ENCODE results near the gene PNMA8B. TPM values are rescaled to one million over a fixed set of nuclear protein-coding genes. Genes with fewer than 3 reads are reported as not detected.
"Not testable (repeated sequence)": the region's sequence is repeated elsewhere in the genome, so short reads cannot be mapped to it uniquely, and the experiment has no call there.

The PNMA8B gene
- total RNA-seq, 1 experiment from 2014 or later = not detected

DNA sequence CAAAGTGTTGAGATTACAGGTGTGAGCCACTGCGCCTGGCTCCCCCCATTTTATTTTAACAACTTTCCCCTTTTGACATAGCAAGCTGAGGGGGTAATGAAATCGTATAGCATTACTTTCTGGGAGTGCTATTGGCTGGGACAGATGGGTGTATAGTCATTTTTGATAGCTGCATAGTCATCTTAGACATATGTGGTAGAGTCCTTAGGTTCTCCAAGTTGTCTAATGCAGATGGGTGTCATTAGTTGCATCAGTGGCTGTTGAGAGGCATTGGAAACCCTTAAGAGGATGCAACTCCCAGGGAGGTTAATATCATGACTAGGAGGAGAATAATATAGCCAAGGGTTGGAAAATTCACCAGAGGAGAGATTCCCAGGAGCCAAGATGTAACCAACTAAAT is 28.6 kb upstream of the PNMA8B start:
- intact Hi-C loops (cut with micrococcal nuclease; ENCODE audit: unreplicated experiment) = no loop called here
- BruUV-seq (replicated peaks) = no TSS peak
- no peak overlapping the region for H3K27ac Mint-ChIP-seq (ENCODE audit: unreplicated experiment)
- no peak for DNase-seq
- H3K9me3 Mint-ChIP-seq (ENCODE audit: low read depth, unreplicated experiment) = no peaks in the 10 kb centered on the region
- H3K27me3 Mint-ChIP-seq (ENCODE audit: unreplicated experiment) = peaks cover 78% of the 10 kb centered on the region
- CTCF ChIA-PET = interaction anchor here (1.1 kb wide), 1 partner anchor 99 kb away, joined by 3 read pairs; no protein-coding TSS in a partner anchor
- peaks cover 8% of the 10 kb centered on the region for H3K36me3 Mint-ChIP-seq (ENCODE audit: insufficient read depth, unreplicated experiment)
- TF ChIP-seq, protein P1, sequence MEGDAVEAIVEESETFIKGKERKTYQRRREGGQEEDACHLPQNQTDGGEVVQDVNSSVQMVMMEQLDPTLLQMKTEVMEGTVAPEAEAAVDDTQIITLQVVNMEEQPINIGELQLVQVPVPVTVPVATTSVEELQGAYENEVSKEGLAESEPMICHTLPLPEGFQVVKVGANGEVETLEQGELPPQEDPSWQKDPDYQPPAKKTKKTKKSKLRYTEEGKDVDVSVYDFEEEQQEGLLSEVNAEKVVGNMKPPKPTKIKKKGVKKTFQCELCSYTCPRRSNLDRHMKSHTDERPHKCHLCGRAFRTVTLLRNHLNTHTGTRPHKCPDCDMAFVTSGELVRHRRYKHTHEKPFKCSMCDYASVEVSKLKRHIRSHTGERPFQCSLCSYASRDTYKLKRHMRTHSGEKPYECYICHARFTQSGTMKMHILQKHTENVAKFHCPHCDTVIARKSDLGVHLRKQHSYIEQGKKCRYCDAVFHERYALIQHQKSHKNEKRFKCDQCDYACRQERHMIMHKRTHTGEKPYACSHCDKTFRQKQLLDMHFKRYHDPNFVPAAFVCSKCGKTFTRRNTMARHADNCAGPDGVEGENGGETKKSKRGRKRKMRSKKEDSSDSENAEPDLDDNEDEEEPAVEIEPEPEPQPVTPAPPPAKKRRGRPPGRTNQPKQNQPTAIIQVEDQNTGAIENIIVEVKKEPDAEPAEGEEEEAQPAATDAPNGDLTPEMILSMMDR (IDR thresholded peaks at IDR 0.05; ENCODE audit: unreplicated experiment) = no peak
- H3K4me1 Mint-ChIP-seq (ENCODE audit: low read depth, unreplicated experiment) = no peaks in the 10 kb centered on the region
- no peak overlapping the region for H3K4me3 Mint-ChIP-seq (ENCODE audit: low read depth, unreplicated experiment)

DNA sequence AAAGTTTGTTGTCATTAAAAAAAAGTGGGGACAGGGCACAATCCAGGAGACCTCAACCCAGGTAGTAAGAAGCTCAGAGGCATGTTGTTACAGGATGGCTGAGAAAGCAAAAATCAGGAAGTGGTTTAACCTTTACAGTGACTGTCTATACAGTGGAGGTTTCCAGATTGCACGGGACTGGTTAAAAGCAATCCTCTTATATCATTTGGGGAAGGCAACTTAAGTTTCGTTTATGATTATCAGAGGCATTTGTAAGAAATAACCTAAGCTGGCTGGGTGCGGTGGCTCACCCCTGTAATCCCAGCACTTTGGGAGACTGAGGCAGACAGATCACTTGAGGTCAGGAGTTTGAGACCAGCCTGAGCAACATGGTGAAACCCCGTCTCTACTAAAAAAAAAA is 27.3 kb upstream of the PNMA8B start:
- not testable (repeated sequence) for H3K4me1 Mint-ChIP-seq (ENCODE audit: low read depth, unreplicated experiment)

DNA sequence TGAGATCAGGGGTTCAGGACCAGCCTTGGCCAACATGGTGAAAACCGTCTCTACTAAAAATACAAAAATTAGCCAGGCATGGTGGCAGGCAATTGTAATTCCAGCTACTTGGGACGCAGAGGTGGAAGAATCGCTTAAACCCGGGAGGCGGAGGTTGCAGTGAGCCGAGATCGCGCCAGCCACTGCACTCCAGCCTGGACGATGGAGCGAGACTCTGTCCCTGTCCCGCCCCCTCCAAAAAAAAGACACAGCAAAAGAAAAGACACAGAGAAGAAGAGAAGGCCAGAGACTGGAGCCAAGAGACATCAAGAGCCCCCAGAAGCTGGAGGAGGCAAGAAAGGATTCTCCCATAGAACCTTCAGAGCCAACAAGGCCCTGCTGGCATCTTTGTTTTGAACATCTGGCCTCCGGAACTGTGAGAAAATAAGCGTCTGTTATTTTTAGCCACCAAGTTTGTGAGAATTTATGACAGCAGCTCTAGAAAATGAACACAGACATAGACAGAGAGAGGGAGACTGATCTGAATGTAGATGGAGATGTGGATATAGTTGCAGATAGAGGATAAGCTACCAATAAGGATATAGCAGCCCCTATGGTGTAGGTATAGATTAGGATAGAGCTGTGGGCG is 25.7 kb upstream of the PNMA8B start:
- CTCF ChIA-PET = no interaction called here
- H3K4me3 Mint-ChIP-seq (ENCODE audit: low read depth, unreplicated experiment) = no peak overlapping the region
- H3K9me3 Mint-ChIP-seq (ENCODE audit: low read depth, unreplicated experiment) = no peaks in the 10 kb centered on the region
- TF ChIP-seq, protein P1 (IDR thresholded peaks at IDR 0.05; ENCODE audit: unreplicated experiment) = no peak
- no peaks in the 10 kb centered on the region for H3K4me1 Mint-ChIP-seq (ENCODE audit: low read depth, unreplicated experiment)
- intact Hi-C loops (cut with micrococcal nuclease; ENCODE audit: unreplicated experiment) = no loop called here
- DNase-seq = no peak
- no peaks in the 10 kb centered on the region for H3K36me3 Mint-ChIP-seq (ENCODE audit: insufficient read depth, unreplicated experiment)
- peaks cover 56% of the 10 kb centered on the region for H3K27me3 Mint-ChIP-seq (ENCODE audit: unreplicated experiment)
- BruUV-seq (replicated peaks) = no TSS peak
- no peak overlapping the region for H3K27ac Mint-ChIP-seq (ENCODE audit: unreplicated experiment)

More for the DNA sequence above, 27.3 kb upstream of the PNMA8B start:
- H3K36me3 Mint-ChIP-seq (ENCODE audit: insufficient read depth, unreplicated experiment); H3K27ac Mint-ChIP-seq (ENCODE audit: unreplicated experiment); intact Hi-C loops (cut with micrococcal nuclease; ENCODE audit: unreplicated experiment); H3K4me3 Mint-ChIP-seq (ENCODE audit: low read depth, unreplicated experiment); BruUV-seq (replicated peaks); H3K9me3 Mint-ChIP-seq (ENCODE audit: low read depth, unreplicated experiment); DNase-seq: not testable (repeated sequence)
- CTCF ChIA-PET = interaction anchor here (0.5 kb wide), 1 partner anchor 33 kb away, joined by 3 read pairs; no protein-coding TSS in a partner anchor
- peaks cover 65% of the 10 kb centered on the region for H3K27me3 Mint-ChIP-seq (ENCODE audit: unreplicated experiment)

DNA sequence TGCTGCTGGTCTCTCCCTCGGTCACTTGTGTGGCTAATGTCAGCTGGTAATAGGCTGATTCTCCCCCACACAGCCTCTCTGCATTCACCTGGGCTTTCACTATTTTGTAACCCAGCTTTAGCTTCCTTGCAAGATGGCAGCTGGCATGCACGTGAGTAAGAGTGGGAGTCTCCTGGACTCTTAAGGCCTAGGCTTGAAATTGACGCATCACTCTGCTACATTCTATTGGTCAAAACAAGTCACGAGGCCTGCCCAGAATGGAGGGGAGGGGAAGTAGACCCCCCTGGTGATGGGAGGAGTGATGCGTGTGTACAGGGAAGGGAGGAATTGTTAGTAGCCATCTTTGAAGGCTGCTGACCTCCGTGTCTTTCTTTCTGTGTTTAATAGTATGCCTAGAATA is 24.9 kb upstream of the PNMA8B start:
- CTCF ChIA-PET = no interaction called here
- no TSS peak for BruUV-seq (replicated peaks)
- TF ChIP-seq, protein P1 (IDR thresholded peaks at IDR 0.05; ENCODE audit: unreplicated experiment) = no peak
- no peaks in the 10 kb centered on the region for H3K4me1 Mint-ChIP-seq (ENCODE audit: low read depth, unreplicated experiment)
- no peaks in the 10 kb centered on the region for H3K36me3 Mint-ChIP-seq (ENCODE audit: insufficient read depth, unreplicated experiment)
- H3K9me3 Mint-ChIP-seq (ENCODE audit: low read depth, unreplicated experiment) = no peaks in the 10 kb centered on the region
- no peak overlapping the region for H3K27ac Mint-ChIP-seq (ENCODE audit: unreplicated experiment)
- no peak for DNase-seq
- H3K4me3 Mint-ChIP-seq (ENCODE audit: low read depth, unreplicated experiment) = no peak overlapping the region
- intact Hi-C loops (cut with micrococcal nuclease; ENCODE audit: unreplicated experiment) = no loop called here
- H3K27me3 Mint-ChIP-seq (ENCODE audit: unreplicated experiment) = peaks cover 56% of the 10 kb centered on the region

DNA sequence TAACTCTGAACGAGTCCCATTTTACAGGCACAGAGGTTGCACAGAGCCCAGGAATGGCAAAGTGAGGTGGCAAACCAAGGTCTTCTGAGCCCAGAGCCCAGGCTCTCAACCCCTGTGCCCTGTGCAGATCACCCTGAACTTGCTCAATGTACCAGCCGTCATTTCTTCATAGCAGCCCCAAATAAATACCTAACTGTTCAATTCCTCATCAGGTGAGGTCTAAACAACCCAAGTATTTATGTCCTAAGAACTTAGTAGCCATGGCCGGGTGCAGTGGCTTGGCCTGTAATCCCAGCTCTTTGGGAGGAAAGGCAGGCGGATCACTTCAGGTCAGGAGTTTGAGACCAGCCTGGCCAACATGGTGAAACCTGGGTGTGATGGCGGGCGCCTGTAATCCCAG is 21.8 kb upstream of the PNMA8B start:
- DNase-seq = no peak
- H3K9me3 Mint-ChIP-seq (ENCODE audit: low read depth, unreplicated experiment) = no peaks in the 10 kb centered on the region
- H3K4me1 Mint-ChIP-seq (ENCODE audit: low read depth, unreplicated experiment) = peaks cover 8% of the 10 kb centered on the region
- H3K27ac Mint-ChIP-seq (ENCODE audit: unreplicated experiment) = no peak overlapping the region
- CTCF ChIA-PET = interaction anchor here (1.6 to 2.0 kb wide), 2 partner anchors 12 to 20 kb away, joined by 6 to 8 read pairs; no protein-coding TSS in a partner anchor
- intact Hi-C loops (cut with micrococcal nuclease; ENCODE audit: unreplicated experiment) = loop anchor here (10.0 kb wide), 1 partner anchor 233 kb away; no protein-coding TSS in a partner anchor
- H3K36me3 Mint-ChIP-seq (ENCODE audit: insufficient read depth, unreplicated experiment) = no peaks in the 10 kb centered on the region
- peaks cover 44% of the 10 kb centered on the region for H3K27me3 Mint-ChIP-seq (ENCODE audit: unreplicated experiment)
- no TSS peak for BruUV-seq (replicated peaks)
- H3K4me3 Mint-ChIP-seq (ENCODE audit: low read depth, unreplicated experiment) = no peak overlapping the region
- TF ChIP-seq, protein P1 (IDR thresholded peaks at IDR 0.05; ENCODE audit: unreplicated experiment) = no peak
